Psoas muscle (tissue), 8 donors: ENCODE results near the gene KCTD17. TPM values are rescaled to one million over a fixed set of nuclear protein-coding genes. Genes with fewer than 3 reads are reported as not detected.

ENCODE experiments used
- ATAC-seq, 4 donors: fragments of 200-7000 bp; cut with Tn5 transposase; one replicate each; pipeline ENCODE4 v1.9.1; 2020; ENCODE audit warnings: moderate library complexity in 3 of 4, mild to moderate bottlenecking in 2 of 4
- DNase-seq, 2 donors: peaks; one replicate each; pipeline ENCODE4 v3.0.0-alpha.2; 2020
- H3K27ac ChIP-seq: fragments of 200-600 bp; one replicate; pipeline ENCODE4 v1.8.0; 2022
- H3K27me3 ChIP-seq, 3 donors: fragments of 200-600 bp in 1 of 3; one replicate each; pipeline versions ENCODE4 v1.6.1 to v1.8.0; 2013 to 2022; ENCODE audit warnings: low read length in 2 of 3, mild to moderate bottlenecking in 2 of 3, moderate library complexity in 1 of 3; ENCODE audit not compliant: insufficient read depth in 3 of 3
- H3K36me3 ChIP-seq, 2 donors: fragments of 200-600 bp in 1 of 2; one replicate each; pipeline versions ENCODE4 v1.6.1 to v1.8.0; 2013 to 2022; ENCODE audit warnings: low read depth in 1 of 2, mild to moderate bottlenecking in 1 of 2, moderate library complexity in 1 of 2; ENCODE audit not compliant: insufficient read depth in 1 of 2
- H3K4me1 ChIP-seq: fragments of 200-600 bp; one replicate; pipeline ENCODE4 v1.8.0; 2022
- H3K4me3 ChIP-seq: fragments of 200-600 bp; one replicate; pipeline ENCODE4 v1.8.0; 2022; ENCODE audit warnings: mild to moderate bottlenecking
- H3K9me3 ChIP-seq: fragments of 200-600 bp; one replicate; pipeline ENCODE4 v1.8.0; 2022
- CTCF ChIP-seq: fragments of 200-600 bp; IDR thresholded peaks from one replicate; pipeline ENCODE4 v1.8.0; 2022; ENCODE audit warnings: antibody characterized with exemption
- WGBS, 3 donors: extraction: QIAGEN DNeasy Blood & Tissue Kit; methylation state at CpG; one replicate each; pipeline versions ENCODE4 v1.1.6 to v1.1.7; 2013; 5-methylcytosine and 5-hydroxymethylcytosine counted together
- intact Hi-C, 2 donors: fragments of 100-400 bp; cut with DNase I; formaldehyde crosslinking; loops; one replicate each; pipeline versions ENCODE4 v1.11.0 to v1.14.2; 2022
- polyA plus RNA-seq, 3 donors: library from polyadenylated mRNA; stranded (reverse); fragments of 200-250 nt; gene quantifications; one replicate each; pipeline ENCODE4 v1.2.3, GENCODE V29; 2013
- total RNA-seq, 4 donors: library from RNA; stranded (reverse); fragmentation: NEBNext Ultra II Directional in 2 of 4; extraction: Animal tissue kit (Norgen Biotek cat#: 25700) in 2 of 4; gene quantifications; one replicate each; pipeline versions ENCODE4 v1.2.1 to v1.2.4, GENCODE V29; 2021 to 2023
- donor health status: healthy with polysubstance abuse.
- donor health status: DM: no; HTN: no; CAD: no; lungs with moderate emphysema.
- donor health status: Bipolar disorder and iron deficiency.
- donor health status: healthy.
- donor health status: DM: yes; HTN: yes; CAD: no.
- donor health status: DM: no; HTN: no; CAD: no.
- donor health status: DM: no; HTN: no; CAD: no.
- donor health status: DM: yes; HTN: yes; CAD: no.

KCTD17 gene
- total and polyA plus RNA-seq, 7 donors = 1.5 to 3.4 (median 1.8) TPM

DNA sequence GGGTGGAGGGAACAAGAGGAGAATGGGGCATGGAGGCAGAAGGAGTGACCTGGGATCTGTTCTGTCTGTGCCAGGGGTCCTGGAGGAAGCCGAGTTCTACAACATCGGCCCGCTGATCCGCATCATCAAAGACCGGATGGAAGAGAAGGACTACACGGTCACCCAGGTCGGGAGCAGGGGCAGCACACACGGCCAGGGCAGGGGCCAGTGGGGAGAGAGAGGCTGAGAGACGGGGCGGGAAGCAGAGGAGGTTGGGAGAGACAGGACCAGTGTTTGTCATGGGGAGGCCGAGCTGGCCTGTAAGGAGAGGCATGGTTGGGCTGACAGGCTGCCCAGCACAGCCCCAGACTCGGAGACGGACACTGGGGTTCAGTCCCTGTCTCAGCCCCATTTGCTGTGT, 4.7 kb downstream of the KCTD17 start:
- Histone ChIP-seq H3K4me3 (no peak overlapping the region), H3K27ac (no peak overlapping the region), H3K4me1 (no peaks in the 10 kb centered on the region), H3K9me3 (no peaks in the 10 kb centered on the region), H3K36me3 (no peaks in the 10 kb centered on the region), H3K27me3 (peaks cover 0 to 10% (median 3%) of the 10 kb centered on the region in 3 donors)
- no peak for TF ChIP-seq CTCF
- intact Hi-C loops = no loop called here
- DNase-seq (no peak), ATAC-seq (no peak)
- 95 to 98% (median 97%) methylated on average over 13 of the region's 13 CpGs for WGBS, 3 donors

DNA sequence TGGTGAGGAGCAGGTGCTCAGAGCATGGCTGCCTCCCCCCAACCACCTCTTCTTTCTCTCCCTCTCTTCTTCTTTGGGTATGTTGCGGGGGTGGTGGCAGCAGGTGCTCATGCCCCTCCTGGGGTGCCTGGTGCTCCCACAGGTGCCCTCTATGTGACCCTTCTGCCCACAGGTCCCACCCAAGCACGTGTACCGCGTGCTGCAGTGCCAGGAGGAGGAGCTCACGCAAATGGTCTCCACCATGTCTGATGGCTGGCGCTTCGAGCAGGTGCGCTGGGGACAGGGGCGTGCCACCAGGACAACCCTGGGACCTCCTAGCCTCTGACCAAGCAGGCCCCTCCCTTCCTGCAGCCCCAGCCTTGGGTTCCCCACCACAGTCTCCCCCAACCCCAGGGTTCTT, 5.7 kb downstream of the KCTD17 start:
- ATAC-seq (no peak), DNase-seq (no peak)
- no peaks in the 10 kb centered on the region for H3K36me3 ChIP-seq
- 82 to 83% (median 83%) methylated on average over 9 of the region's 9 CpGs for WGBS, 3 donors
- TF ChIP-seq CTCF = no peak
- no peaks in the 10 kb centered on the region for H3K9me3 ChIP-seq
- no peaks in the 10 kb centered on the region for H3K4me1 ChIP-seq
- H3K4me3 ChIP-seq = no peak overlapping the region
- intact Hi-C loops = no loop called here
- H3K27ac ChIP-seq = no peak overlapping the region
- H3K27me3 ChIP-seq = peaks cover 0 to 12% (median 3%) of the 10 kb centered on the region in 3 donors

- DNase-seq (no peak), ATAC-seq (no peak)
- intact Hi-C loops = no loop called here
- Histone ChIP-seq H3K4me1 (no peaks in the 10 kb centered on the region), H3K9me3 (no peaks in the 10 kb centered on the region), H3K27me3 (peaks cover 0 to 7% (median 2%) of the 10 kb centered on the region in 3 donors), H3K27ac (no peak overlapping the region), H3K4me3 (no peak overlapping the region), H3K36me3 (no peaks in the 10 kb centered on the region)
- no peak for TF ChIP-seq CTCF
- 83 to 86% (median 84%) methylated on average over 12 of the region's 12 CpGs for WGBS, 3 donors
Measured at GRCh38 chr22:37057796-37058510, 6.4 kb downstream of the KCTD17 start.

- TF ChIP-seq CTCF = no peak
- intact Hi-C loops = no loop called here
- ATAC-seq = no peak
- no peaks in the 10 kb centered on the region for H3K36me3 ChIP-seq
- peaks cover 0 to 7% (median 6%) of the 10 kb centered on the region in 3 donors for H3K27me3 ChIP-seq
- H3K4me3 ChIP-seq = no peak overlapping the region
- DNase-seq = no peak
- H3K4me1 ChIP-seq = no peaks in the 10 kb centered on the region
- no peaks in the 10 kb centered on the region for H3K9me3 ChIP-seq
- 92 to 94% (median 93%) methylated on average over 26 to 28 of the region's 28 CpGs for WGBS, 3 donors
- H3K27ac ChIP-seq = no peak overlapping the region
Measured at GRCh38 chr22:37058917-37059701, 7.6 kb downstream of the KCTD17 start.
